ENCODE measurements around the gene NSUN5. TPM values are rescaled to one million over a fixed set of nuclear protein-coding genes. Genes with fewer than 3 reads are reported as not detected.

Gene NSUN5
- total and polyA plus RNA-seq, 2 experiments from 2014 or later: 65.6 to 73.4 TPM

DNA sequence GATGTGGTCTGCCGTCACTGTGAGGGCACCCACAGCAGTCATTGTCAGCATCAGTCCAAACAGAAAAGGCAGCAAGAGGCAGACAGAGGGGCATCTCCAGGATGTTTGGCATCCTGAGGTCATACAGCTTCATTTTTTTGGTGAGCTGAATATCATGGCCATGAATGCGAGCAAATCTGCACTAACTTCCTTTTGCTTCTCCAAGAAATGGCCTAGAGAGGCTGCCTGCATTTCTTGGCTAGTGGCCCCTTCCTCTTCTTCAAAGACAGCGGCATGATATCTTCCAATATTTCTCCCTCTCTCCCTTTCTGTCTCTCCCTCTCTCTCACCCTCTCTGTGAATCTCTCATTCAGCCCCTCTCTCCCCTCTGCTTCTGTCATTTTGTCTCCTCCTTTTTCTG lies 44.2 kb upstream of the NSUN5 start (continued):
- TF ChIP-seq, protein P1, sequence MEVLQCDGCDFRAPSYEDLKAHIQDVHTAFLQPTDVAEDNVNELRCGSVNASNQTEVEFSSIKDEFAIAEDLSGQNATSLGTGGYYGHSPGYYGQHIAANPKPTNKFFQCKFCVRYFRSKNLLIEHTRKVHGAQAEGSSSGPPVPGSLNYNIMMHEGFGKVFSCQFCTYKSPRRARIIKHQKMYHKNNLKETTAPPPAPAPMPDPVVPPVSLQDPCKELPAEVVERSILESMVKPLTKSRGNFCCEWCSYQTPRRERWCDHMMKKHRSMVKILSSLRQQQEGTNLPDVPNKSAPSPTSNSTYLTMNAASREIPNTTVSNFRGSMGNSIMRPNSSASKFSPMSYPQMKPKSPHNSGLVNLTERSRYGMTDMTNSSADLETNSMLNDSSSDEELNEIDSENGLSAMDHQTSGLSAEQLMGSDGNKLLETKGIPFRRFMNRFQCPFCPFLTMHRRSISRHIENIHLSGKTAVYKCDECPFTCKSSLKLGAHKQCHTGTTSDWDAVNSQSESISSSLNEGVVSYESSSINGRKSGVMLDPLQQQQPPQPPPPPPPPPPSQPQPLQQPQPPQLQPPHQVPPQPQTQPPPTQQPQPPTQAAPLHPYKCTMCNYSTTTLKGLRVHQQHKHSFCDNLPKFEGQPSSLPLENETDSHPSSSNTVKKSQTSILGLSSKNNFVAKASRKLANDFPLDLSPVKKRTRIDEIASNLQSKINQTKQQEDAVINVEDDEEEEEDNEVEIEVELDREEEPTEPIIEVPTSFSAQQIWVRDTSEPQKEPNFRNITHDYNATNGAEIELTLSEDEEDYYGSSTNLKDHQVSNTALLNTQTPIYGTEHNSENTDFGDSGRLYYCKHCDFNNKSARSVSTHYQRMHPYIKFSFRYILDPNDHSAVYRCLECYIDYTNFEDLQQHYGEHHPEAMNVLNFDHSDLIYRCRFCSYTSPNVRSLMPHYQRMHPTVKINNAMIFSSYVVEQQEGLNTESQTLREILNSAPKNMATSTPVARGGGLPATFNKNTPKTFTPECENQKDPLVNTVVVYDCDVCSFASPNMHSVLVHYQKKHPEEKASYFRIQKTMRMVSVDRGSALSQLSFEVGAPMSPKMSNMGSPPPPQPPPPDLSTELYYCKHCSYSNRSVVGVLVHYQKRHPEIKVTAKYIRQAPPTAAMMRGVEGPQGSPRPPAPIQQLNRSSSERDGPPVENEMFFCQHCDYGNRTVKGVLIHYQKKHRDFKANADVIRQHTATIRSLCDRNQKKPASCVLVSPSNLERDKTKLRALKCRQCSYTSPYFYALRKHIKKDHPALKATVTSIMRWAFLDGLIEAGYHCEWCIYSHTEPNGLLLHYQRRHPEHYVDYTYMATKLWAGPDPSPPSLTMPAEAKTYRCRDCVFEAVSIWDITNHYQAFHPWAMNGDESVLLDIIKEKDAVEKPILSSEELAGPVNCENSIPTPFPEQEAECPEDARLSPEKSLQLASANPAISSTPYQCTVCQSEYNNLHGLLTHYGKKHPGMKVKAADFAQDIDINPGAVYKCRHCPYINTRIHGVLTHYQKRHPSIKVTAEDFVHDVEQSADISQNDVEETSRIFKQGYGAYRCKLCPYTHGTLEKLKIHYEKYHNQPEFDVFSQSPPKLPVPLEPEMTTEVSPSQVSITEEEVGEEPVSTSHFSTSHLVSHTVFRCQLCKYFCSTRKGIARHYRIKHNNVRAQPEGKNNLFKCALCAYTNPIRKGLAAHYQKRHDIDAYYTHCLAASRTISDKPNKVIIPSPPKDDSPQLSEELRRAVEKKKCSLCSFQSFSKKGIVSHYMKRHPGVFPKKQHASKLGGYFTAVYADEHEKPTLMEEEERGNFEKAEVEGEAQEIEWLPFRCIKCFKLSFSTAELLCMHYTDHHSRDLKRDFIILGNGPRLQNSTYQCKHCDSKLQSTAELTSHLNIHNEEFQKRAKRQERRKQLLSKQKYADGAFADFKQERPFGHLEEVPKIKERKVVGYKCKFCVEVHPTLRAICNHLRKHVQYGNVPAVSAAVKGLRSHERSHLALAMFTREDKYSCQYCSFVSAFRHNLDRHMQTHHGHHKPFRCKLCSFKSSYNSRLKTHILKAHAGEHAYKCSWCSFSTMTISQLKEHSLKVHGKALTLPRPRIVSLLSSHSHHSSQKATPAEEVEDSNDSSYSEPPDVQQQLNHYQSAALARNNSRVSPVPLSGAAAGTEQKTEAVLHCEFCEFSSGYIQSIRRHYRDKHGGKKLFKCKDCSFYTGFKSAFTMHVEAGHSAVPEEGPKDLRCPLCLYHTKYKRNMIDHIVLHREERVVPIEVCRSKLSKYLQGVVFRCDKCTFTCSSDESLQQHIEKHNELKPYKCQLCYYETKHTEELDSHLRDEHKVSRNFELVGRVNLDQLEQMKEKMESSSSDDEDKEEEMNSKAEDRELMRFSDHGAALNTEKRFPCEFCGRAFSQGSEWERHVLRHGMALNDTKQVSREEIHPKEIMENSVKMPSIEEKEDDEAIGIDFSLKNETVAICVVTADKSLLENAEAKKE (CRISPR knock-in tag; IDR thresholded peaks at IDR 0.05): no peak

DNA sequence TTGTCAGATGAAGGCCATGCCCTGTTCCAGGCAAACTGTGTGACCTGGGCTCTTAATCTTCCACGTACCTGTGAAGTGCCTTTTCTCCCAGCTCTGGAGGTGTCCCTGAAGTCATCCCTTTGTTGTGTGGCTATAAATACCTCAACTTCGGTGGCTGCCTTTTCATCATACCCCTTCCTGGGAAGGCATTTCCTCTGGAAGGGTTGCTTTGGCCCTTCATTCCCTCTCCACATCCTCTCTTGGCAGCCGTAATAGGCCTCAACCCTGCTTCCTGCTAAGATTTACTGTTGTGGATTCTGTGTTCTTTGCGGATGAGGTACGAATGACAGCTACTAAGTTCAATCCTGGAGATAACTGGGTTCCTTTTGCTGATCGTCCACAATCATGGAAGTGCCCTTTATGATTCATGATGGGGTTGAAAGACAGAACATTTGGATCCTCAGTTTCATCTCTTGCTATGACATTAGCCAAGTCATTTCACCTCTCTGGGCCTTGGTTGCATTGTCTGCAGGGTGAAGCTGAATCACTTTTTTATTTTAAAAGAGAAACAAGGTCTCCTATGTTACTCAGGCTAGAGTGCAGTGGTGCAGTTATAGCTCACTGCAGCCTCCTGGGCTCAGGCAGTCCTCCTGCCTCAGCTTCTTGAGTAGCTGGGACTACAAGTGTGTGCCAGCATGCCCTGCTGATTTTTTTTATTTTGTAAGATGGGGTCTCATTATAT lies 43.0 kb upstream of the NSUN5 start:
- Histone ChIP-seq H3K4me1 (ENCODE audit: insufficient read depth) (no peaks in the 10 kb centered on the region), H3K36me3 (ENCODE audit: insufficient read depth) (no peaks in the 10 kb centered on the region), H3K27me3 (ENCODE audit: insufficient read depth) (no peaks in the 10 kb centered on the region), H3K4me2 (no peak overlapping the region), H3F3A (replicated peaks; ENCODE audit: low read depth) (no peaks in the 10 kb centered on the region), H3K79me2 (replicated peaks; ENCODE audit: insufficient read depth) (no peaks in the 10 kb centered on the region), H2AFZ (peak overlapping the region; percentile 23), H3K27ac (ENCODE audit: low read depth) (no peak overlapping the region), H4K20me1 (replicated peaks; ENCODE audit: insufficient read depth) (no peaks in the 10 kb centered on the region), H3K4me3 (no peak overlapping the region), H3K9me2 (ENCODE audit: insufficient read depth) (no peaks in the 10 kb centered on the region)
- ATAC-seq (peak; percentile 30; the same call in 2 of the 3 replicates), DNase-seq (ENCODE audit: low spot score) (peak; percentile 40)
- Mint-ChIP-seq H3K9me3 (peaks cover 8% of the 10 kb centered on the region), H3K4me3 (no peak overlapping the region), H3K4me1 (peaks cover 14% of the 10 kb centered on the region), H3K27me3 (ENCODE audit: insufficient read depth, low read depth, poor library complexity) (peaks cover 3% of the 10 kb centered on the region), H3K27ac (no peak overlapping the region), H3K36me3 (ENCODE audit: low read depth) (peaks cover 3% of the 10 kb centered on the region; the same call in 2 of the 3 replicates)
- no peak for TF ChIP-seq NANOG (IDR thresholded peaks at IDR 0.05; ENCODE audit: borderline replicate concordance)
- TF ChIP-seq EZH2phosphoT487 (IDR thresholded peaks at IDR 0.05; ENCODE audit: unreplicated experiment): no peak
- TF ChIP-seq EZH2 (IDR thresholded peaks at IDR 0.05; ENCODE audit: low read depth, unreplicated experiment): no peak
- no peak for TF ChIP-seq POLR2AphosphoS5 (IDR thresholded peaks at IDR 0.05; ENCODE audit: low read depth)
- TF ChIP-seq, protein P1 (CRISPR knock-in tag; IDR thresholded peaks at IDR 0.05): no peak
- TF ChIP-seq, protein P2, sequence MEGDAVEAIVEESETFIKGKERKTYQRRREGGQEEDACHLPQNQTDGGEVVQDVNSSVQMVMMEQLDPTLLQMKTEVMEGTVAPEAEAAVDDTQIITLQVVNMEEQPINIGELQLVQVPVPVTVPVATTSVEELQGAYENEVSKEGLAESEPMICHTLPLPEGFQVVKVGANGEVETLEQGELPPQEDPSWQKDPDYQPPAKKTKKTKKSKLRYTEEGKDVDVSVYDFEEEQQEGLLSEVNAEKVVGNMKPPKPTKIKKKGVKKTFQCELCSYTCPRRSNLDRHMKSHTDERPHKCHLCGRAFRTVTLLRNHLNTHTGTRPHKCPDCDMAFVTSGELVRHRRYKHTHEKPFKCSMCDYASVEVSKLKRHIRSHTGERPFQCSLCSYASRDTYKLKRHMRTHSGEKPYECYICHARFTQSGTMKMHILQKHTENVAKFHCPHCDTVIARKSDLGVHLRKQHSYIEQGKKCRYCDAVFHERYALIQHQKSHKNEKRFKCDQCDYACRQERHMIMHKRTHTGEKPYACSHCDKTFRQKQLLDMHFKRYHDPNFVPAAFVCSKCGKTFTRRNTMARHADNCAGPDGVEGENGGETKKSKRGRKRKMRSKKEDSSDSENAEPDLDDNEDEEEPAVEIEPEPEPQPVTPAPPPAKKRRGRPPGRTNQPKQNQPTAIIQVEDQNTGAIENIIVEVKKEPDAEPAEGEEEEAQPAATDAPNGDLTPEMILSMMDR (conservative IDR thresholded peaks at IDR 0.05; ENCODE audit: low read depth in 2 of 2): no peak

Measured in GM23338 (cell line).